GM21515 (cell line): ENCODE data around the gene RGS7.
"Not testable (repeated sequence)": the region's sequence is repeated elsewhere in the genome, so short reads cannot be mapped to it uniquely, and the experiment has no call there.

Experiments used
- ATAC-seq: cut with Tn5 transposase; IDR thresholded peaks from one replicate; pipeline ENCODE4 v1.9.1; 2021; ENCODE audit not compliant: unreplicated experiment

Gene RGS7

GRCh38 chr1:240935920-240936319 lies 421.1 kb downstream of the RGS7 start:
- ATAC-seq = no peak

GRCh38 chr1:240931031-240931430 lies 426.0 kb downstream of the RGS7 start:
- no peak for ATAC-seq

GRCh38 chr1:240928265-240928664 lies 428.7 kb downstream of the RGS7 start:
- ATAC-seq = no peak

- no peak for ATAC-seq
Observed at GRCh38 chr1:240927821-240928220, 429.2 kb downstream of the RGS7 start.

- ATAC-seq = no peak
Observed at GRCh38 chr1:240925273-240925672, 431.7 kb downstream of the RGS7 start.

GRCh38 chr1:240917976-240918375 lies 439.0 kb downstream of the RGS7 start:
- ATAC-seq = no peak

- no peak for ATAC-seq
Observed at GRCh38 chr1:240914506-240914905, 442.5 kb downstream of the RGS7 start.

- no peak for ATAC-seq
Observed at GRCh38 chr1:240912821-240913220, 444.2 kb downstream of the RGS7 start.

GRCh38 chr1:240909701-240910457 lies 447.1 kb downstream of the RGS7 start:
- peak; percentile 75 for ATAC-seq

- no peak for ATAC-seq
Observed at GRCh38 chr1:240906477-240906876, 450.5 kb downstream of the RGS7 start.

- ATAC-seq = no peak
Observed at GRCh38 chr1:240905225-240905765, 451.7 kb downstream of the RGS7 start.

- ATAC-seq = not testable (repeated sequence)
Observed at GRCh38 chr1:240895424-240895823, 461.6 kb downstream of the RGS7 start.

- ATAC-seq = no peak
Observed at GRCh38 chr1:240888787-240889048, 468.3 kb downstream of the RGS7 start.

- peak; percentile 68 for ATAC-seq
Observed at GRCh38 chr1:240888039-240888786, 468.8 kb downstream of the RGS7 start.

- no peak for ATAC-seq
Observed at GRCh38 chr1:240883490-240883889, 473.5 kb downstream of the RGS7 start.

- ATAC-seq = not testable (repeated sequence)
Observed at GRCh38 chr1:240882656-240883308, 474.2 kb downstream of the RGS7 start.

GRCh38 chr1:240878631-240879030 lies 478.4 kb downstream of the RGS7 start:
- no peak for ATAC-seq

GRCh38 chr1:240877605-240878004 lies 479.4 kb downstream of the RGS7 start:
- no peak for ATAC-seq

- ATAC-seq = no peak
Observed at GRCh38 chr1:240876071-240876470, 480.9 kb downstream of the RGS7 start.

GRCh38 chr1:240869071-240869470 lies 487.9 kb downstream of the RGS7 start:
- no peak for ATAC-seq

- ATAC-seq = no peak
Observed at GRCh38 chr1:240866724-240867123, 490.3 kb downstream of the RGS7 start.

- ATAC-seq = no peak
Observed at GRCh38 chr1:240860023-240860422, 497.0 kb downstream of the RGS7 start.
